IPS-NIHi11 (cell line): Measurements from ENCODE around the gene HDAC9.
A peak's percentile ranks its signal among the peaks of the same experiment; 100 is the strongest.

ENCODE experiments used
- DNase-seq: peaks from one replicate; pipeline ENCODE4 v3.0.0; 2012; ENCODE audit warnings: mixed read lengths, low spot score

The HDAC9 gene

DNA sequence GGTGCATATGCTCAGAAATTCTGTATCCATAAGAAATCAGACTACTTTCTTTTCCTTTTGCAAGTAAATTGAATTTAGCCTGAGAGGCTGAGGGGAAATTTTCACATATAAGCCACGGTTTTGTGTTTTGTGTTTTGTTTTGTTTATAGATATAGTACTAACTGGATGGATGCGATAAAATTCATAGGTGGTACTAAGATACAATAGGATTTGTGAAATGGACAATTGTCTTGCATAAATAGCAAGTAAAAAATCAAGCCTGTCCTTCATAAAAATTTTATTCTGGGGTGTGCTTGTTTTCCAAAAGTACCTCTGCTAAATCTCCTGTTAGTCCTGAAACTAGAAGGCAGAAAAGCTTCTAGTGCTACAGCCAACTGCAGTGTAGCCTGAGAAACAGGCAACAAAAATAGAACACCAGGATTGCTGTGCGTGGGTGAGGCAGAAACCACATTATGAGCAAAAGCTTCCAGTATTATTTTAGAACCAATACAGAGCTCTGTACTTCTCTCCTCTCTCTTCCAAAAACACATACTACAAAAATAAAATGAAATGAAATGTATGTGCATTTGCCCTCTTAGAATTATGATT, 634 bp upstream of the HDAC9 start:
- no peak for DNase-seq

DNA sequence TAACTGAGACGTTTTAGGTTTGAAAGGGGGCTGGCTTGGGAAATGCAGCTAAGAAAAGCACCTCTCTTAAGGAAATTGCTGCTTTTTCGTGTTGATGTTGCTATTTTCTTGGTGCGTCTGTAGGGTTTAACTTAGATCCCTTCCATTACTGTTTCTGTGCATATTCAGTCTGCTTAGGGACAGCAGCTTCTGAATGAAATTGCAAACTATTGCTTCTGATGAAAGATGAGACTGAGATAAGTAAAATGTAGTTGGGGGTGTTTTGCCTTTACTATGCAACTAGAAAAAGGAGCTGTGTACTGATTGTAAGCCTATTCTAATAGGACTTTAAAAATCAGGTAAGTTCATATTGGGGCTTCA, 772 bp downstream of the HDAC9 start:
- DNase-seq: no peak

DNA sequence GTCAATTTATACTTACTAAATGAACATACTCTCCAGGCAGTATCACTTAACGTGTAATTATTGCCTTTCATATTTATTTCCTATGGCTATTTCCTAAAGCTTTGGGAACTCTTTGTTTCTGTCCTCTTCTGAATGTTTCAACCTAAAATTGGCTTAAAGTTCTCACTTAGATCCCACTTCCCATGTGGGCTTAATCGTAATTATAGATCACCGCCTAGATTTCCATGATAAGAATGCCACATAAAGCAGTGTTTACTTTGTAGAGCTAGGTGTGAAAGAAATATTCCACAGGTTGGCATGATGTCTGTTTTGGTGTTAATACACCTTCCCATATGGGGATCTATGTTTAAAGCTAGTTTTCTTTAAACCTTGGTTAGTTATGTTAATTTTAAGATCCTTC, 1.5 kb downstream of the HDAC9 start:
- DNase-seq: no peak

DNA sequence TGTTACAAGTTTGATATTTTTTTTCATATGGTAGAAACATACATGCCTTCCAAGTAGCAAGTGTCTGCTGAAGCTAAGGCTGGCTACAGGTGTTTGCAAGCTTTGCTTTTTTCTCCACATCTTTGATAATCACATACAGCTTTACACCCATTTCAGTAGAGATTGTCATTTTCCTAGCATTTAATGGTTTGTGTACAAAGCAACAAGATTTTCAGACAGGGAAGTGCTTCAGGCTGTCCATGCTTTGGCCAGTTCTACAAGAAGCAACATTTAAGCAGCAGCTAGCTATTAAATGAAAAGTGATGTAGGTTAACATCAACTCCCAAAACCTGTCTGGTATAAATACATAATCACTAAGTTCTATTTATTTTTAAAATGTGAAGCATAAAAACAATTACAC, 2.3 kb downstream of the HDAC9 start:
- no peak for DNase-seq

DNA sequence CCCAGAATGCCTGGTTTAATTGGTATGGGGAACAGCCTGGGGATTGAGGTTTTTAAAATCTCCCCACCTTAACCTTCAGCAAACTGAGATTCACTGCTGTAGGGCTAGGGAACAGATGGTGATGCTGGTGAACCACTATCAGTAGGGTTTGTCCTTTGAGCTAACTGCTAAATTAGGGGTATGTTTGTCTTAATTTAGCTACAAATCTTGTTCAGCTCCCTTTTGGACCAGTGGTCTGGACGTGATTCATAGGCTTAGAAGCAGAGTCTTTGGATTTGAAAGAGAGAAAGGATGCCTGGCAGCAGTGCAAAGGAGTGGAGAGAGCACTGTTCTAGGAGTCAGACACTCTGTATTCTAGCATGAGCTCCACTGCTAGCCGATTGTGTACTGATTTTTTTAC, 2.8 kb downstream of the HDAC9 start:
- DNase-seq: no peak

DNA sequence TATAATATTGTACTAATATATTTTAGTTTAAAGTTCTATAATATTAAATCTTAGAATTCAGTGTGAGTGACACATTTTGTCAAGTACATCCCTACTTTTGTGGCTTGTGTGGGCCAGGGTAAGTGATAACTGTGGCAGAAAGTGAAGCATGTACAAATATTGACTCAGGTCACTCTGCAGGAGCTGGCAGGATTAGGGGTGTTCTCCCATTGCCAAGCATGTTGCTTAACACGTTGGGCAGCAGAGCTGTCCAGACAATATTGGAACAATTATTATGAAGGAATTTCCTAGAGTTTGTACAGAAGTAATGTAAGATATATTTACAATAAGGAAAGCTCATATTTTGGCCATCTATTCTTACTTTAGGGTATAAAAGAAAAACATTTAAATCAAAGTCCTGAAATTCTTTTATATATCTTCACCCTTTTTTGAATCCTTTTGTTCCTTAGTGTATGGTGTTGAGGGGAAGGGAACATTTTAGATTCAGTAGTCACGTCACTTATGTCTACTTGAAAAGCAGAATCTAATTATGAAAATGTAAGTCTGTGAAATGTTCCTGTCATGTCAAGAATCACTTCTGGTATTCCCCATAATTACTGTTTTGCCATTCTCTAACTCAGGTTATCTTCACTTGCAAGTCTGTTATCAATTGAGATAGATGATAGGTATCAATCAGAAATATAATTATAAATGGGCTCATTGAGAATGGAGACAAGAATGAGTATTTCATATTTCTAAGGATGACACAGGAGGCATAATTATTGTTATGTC, 4.0 kb downstream of the HDAC9 start:
- DNase-seq: no peak

DNA sequence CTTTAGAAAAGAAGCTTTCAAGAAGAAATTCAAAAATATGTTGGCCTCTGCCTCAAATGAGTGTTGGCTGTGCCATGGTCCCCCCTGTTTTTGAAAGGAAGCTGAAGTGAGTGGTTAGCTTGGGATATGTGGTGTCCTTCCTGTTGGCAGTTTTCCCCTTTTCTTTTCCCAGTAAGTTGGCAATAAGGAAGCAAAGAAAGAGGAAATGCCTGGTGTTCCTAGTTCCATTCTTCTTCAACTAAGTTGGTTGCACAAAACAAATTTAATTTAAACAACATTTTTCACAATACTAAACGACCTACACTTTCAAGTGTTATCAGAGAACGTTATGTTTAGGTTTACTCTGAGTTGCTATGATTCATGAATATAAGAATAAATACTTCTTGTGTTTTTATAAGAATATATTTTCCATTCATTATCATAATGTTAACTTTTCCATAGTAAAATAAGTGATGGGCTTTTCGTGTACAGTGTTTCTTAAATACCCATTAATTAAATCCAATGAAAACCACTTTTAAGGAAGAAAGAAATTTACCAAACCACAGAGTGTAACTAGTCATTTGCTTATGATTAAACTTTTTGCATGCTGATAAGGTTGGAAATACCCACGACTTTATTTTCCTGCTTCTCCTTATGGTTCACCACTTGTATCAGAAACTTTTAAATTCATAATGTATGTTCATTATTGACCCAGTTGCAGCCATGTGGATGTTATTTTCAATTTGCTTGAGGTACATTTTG, 7.7 kb downstream of the HDAC9 start:
- DNase-seq: no peak

DNA sequence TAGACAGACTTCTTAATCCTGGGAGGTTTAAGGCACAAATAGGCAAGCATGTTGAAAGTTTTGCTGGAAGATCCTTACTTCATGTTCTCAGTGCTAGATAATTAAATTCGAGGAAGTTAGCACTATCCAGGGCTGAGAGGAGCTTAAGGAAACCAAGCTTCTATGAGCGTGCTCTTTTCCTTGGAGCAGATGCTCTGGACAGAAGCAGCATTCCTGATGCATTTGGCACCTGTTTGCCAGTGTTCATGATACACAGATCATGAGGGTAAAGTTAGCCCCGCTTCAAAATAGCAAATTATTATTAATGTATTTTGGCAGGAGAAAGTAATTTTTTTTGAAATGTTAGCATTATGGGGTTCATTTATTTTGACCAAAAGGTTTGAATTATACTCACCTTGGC, 9.4 kb downstream of the HDAC9 start:
- no peak for DNase-seq

DNA sequence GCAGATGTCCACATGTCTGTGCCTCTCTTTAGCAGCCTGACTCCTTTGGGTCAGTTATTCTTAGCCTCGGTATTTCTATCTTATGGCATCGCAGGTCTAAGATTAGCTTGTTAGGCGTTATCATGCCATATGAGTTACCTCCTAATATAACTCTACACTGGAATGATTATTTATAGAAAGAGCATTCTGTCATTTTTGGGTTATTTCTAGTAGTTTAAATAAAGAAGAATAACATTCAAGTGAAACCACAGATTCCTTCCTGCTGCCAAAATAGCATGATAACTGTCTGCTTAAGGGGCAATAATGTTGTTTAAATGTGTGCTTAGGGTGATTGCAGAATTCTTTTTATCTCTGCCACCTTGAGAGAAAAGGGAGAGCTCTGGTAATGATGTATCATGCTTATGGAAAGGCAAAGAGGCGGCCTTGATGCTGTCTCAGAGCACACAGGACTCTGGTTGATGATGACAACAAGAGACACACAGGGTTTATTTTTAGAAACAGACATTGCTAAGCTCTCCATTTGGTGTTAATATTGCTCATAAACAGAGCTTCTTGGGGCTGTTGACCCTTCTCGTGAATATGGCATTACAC, 10.4 kb downstream of the HDAC9 start:
- no peak for DNase-seq

DNA sequence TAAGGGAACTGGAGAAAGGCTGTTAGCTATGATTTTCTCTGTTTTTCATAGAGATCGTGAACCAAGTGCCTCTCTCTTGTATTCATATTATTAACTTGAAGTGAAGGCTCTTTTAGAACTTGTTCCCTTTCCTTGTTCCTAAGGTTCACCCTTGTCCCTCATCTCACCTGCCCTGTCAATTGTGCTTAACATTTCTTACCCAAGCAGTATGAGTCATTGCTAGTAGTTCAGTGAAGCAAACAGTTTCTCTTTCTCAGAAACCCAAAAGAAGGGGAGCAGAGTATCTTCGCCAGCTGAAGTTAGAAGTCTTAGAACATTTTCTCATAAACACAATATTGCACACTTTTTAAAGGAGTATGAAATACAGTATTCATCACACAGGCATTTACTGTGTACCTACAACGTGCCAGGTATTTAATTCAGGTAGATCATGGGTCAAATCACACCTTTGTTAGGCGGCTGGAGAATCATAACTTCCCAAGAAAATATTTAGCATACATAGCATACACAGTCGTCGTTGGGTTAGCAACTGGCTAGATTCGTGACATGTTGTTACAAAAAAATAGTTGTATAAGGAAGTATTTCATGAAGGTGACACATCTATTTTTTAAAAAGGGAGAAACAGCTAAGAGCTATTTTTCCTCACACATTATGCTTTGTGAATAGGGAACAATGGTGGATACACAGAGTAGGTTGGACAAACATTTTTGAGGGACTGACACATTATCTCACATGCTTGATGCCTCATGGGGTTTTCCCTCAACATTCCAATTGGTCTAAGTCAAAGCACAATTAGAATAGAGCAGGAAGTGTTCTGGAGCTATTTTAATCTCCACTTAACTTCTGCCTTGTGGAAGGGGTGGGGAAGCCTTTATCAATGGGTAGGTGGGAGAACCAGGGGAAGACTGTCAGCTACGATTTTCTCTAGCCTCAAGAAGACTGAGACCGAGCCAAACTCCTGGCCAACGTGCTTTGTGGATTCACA, 13.2 kb downstream of the HDAC9 start:
- peak; percentile 36 for DNase-seq

DNA sequence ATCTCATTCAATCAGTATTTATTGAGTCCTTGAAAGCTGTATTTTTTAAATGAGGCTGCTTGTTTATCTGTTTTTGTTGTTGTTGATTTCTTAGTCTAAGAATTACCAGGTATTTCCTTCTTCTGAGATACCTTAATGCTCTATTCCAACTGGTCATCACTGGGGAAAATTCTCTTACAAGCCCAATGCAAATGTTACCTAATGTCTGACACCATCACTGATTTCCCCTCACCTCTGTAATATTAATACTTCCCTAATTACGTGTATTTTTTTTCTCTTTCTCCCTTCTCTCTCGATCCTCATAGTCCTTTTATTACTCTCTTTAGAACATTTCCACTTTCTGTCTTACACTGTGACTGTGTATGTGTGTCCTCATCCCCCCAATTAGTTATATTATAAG, 13.9 kb downstream of the HDAC9 start:
- no peak for DNase-seq

DNA sequence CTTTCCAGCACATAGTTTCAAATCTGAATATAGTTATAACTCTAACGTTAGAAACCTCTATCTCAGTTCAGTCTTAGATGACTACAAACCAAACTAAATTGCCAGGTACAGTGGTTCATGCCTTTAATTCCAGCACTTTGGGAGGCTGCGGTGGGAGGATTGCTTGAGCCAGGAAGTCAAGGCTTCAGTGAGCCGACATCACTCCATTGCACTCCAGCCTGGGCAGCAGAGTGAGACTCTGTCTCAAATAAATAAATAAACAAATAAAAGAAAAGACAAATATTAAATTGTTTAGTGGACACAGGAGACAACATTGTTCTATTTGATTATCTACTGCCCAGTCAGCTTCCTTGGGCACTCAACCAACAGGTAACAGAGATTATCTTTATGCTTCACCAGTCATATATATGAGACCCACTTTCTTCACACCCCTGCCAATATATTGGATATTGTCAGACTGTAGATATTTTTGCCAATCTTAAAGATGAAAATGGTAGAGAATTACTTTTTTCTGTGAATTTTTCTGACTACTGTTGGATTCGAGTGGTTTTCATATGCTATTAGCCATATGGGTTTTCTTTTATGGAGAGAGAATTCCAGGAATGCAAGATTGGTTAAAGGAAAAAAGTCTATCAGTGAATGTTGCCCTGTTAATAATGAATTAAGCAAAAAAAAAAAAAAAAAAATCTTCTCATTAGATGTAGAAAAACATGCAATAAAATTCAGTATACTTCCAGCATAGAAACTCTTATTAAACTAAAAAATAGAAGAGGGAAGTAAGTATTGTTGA, 16.0 kb downstream of the HDAC9 start:
- no peak for DNase-seq

DNA sequence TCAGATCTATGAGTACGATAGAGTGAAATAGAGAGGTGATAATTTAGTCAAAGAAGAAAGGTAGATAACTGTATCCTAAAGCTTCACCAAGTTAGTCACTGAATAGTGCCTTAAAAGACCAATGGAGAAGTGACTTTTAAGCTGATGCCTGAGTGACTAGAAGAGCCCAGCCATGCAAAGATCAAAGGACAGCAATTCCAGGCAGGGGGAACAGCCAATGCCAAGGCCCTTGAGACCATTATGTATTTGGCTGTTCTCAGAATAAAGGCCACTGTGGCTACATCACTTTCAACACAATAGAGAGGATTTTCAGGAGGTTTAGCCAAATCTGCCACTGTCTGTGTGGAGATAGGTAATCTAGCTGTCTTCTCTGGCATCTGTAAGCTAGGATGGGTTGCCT, 17.8 kb downstream of the HDAC9 start:
- DNase-seq: no peak

DNA sequence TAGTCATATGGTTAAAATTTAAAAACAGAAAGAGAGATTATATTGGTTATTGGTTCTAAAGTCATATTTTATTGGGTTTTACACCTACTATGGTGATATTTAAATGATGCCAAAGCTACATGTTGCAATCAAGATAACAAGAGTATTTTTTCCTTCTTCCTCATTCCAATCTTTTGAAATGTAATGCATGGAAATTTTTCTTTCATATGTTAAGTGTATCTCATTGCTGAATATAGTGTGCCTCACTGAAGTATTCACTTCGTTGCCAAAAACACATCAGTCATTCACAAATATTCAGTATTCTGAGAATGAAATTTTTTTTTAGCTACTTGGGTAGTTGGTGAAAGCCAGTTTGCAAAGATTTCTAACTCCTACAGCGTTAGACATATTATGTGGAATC, 19.5 kb downstream of the HDAC9 start:
- no peak for DNase-seq

DNA sequence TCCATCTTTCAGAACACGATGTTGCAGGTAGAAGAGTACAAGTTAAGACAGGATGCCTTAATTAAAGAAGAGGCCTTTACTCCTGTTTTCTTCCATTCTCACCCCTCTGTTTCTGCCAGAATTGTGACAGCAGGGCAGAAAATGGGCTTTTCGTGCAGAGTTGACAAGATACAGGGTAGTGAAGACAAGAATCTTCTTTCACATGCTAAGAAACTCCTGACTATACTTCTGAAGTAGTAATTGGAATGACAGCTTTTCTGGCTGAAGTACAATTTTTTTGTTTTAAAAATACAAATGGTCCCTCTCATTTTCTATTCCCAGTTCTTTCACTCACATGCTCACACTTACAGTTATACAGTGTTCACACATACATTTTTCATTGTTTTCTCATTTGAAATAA, 22.1 kb downstream of the HDAC9 start:
- no peak for DNase-seq

DNA sequence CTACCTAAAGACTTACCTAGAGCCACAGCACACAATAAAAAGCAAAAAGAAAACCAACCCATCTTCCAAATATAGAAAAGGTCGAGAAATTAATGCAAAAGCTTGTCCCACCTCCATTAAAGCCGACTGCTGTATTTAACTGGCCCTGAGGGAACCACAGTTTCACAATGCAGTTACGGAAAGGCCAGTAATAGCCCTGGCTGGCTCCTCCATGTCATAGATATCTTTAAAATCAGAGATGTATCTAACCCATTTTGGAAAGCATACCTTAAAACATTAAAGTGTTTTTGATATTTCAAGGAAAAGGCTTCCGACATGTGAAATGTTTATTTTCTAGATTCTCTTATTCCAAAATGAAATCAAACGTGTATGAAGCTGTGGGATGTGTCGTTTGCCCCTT, 23.0 kb downstream of the HDAC9 start:
- DNase-seq: no peak

DNA sequence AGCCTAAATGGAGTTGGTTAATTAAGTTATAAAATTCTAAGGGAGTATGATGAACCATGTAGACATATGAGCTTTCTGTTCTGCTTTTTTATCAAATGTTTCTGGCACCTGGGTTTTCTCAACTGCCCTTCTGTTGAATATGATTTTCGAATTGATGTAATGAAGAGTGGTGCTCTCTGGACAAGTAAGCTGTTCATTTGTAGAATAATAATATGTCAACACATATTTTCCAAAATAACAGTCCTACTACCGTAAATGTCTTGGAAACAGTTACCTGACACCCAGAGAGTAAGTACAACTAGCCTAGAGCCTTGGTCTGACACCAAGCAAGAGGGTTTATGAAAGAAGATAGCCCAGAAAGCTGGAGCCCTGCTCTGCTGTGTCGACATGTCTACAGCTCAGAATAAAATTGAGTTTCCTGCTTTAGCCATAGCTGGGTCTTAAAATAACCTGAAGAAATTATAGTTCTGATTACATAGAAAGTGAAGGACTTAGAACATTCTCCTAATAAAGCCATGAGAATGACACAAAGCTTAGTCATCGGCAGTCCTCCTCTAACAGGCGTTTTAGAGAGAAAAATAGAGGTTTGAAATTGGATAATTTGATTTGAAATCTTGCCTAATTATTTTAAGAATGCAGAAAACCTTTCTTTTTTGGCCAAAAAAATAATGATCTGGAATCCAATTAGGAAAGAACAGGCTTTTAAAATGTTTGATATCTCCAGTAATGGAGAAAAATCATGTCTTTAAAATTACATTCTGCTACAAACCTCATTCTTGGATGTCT, 25.1 kb downstream of the HDAC9 start:
- no peak for DNase-seq

DNA sequence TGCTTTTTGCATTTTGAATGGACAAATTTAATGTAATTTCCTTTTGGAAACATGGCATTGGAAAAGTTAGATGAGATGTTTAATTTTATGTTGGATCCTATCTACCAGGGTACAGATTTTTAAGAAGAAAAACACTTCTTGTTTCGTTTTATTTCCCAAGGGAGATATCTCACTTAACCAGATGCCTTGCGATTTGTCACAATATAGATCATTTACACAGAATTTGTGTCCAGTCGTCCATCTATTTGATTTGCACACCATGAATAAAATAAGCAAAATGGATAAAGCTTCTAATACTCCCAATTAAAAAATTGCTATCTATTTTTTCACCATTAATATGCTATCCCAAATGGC, 25.7 kb downstream of the HDAC9 start:
- no peak for DNase-seq

DNA sequence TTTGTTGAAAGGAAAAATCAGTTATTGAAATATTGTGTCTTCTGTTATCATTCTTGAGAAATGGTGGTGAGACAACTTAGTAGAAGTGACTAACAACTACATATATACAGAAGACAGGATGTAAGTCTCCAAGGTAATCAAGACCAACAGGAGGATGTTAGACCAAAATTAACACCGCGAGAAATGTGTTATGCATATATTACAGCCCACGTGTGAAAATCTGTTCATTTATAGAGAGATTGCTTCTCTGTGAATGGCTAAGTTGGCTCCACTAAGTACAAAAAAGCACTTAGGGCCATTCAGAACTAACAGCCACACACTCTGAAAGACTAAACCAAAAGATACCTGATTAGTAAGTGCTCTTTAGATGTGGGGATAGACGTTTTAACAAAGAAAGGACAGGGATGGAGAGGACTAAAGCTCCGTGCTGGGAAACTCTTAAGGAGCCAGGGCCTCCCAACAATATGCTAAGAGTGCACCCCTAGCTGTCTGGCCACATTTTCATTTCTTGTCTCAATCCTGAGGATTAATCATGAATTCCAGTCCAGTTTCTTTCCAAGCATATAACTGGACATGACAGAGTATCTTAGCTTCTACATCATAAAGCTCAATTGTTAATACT, 26.5 kb downstream of the HDAC9 start:
- no peak for DNase-seq

DNA sequence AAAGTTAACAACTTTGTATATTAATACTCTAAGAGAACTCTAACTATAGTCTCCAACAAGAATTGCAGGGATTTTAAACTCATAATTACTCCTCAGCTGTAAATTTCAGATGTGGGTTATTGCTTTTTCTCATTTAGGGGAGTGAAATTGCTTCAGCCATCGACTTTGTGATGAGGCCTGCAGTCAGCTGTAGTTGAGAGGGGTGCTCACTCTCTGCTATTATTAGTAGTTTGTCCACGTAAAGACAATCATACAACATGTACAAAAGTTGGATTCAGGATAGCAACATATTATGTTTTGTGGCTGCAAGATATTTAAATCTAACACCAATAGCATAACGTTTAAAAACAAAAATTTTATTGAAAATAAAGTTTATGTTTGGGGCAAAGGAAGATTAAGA, 28.7 kb downstream of the HDAC9 start:
- no peak for DNase-seq
